SW480 (cell line): ENCODE data around the gene DHX16.

Experiments
- DNase-seq: peaks from one replicate; pipeline ENCODE4 v3.0.0-alpha.2; 2016; ENCODE audit warnings: low spot score

The DHX16 gene

DNA sequence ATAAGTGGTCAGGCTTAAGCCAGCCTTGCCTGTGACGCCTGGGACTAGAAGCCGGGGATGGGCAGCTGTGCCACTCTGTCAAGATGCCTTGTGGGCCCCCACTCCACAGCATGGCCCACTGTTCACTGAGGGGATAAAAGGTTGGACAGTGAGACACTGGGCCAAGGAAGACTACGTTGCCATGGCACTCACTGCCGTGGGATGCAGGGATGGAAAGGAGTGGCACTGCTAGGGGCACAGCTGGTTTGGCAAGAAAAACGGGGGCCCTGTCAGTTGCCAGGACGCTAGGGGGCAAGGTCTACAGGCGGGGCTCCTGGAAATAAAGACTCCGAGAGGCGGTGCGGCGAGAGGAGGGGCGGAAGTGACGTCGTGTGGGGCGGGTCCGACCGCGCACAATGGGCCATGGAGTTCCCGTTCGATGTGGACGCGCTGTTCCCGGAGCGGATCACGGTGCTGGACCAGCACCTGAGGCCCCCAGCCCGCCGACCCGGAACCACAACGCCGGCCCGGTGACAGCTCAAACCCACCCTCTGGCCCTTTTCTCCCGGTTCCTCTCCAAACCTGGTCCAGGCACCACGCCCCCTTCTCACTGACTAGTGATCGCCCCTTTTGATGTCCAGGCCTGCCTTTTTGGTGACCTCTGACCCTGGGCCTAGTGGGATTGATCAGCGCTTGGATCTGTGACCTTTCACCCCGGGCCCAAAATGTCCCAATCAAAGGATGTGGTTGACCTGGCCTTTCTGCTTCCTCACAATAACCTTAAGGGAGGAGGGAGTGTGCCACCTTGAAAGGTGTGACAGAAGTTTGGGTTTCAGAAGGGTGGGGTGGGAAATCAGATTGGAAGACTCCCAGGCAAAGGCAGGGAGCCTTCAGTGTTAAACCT lies 46.1 kb downstream of the DHX16 start, which contains the start of gene ATAT1:
TSS of gene ATAT1 (plus strand) at position 391 of the 883 bp plus-strand sequence.
- DNase-seq, result peak; percentile 71

- no peak for DNase-seq
Observed at GRCh38 chr6:30625511-30625910, 47.3 kb downstream of the DHX16 start.

GRCh38 chr6:30619561-30619960 lies 53.2 kb downstream of the DHX16 start:
- DNase-seq, result no peak

- no peak for DNase-seq
Observed at GRCh38 chr6:30618270-30618797, 54.5 kb downstream of the DHX16 start.

DNA sequence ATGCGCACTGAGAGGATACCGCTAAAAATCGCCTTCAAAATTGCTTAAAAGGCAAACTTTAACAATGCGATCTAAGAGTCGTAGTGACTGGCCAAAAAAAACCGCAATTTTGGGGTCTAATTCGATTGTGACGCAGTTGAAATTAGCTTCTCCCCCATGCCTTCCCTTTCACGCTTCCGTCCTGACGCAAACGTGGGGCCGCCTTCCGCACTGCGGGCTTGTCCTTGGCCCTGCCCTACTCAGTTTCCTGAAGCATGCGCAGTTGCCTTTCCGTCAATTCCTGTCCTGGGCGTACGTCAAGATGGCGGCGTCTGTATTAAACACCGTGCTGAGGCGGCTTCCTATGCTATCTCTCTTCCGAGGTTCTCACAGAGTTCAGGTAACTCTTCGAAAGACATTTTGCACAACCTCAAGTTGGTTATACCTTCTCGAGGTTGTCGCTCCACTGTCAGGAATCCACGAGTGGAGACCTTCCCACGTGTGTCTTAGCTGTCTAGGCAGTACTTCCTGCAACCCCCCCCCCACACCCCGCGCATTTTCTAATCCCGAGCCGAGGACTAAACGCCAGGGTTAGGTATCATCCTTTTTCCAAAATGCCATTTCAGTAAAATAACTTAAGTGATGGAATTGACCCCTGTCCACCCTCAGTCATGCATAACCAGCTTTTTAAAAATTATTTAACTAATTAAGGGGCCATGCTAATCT lies 55.1 kb downstream of the DHX16 start, which contains the start of gene MRPS18B:
TSS of gene MRPS18B (plus strand) at position 276 of the 705 bp plus-strand sequence. CDS start at position 302, 26 bp downstream.
- DNase-seq, result peak; percentile 95

- DNase-seq, result peak; percentile 99
Observed at GRCh38 chr6:30616811-30617564, 55.8 kb downstream of the DHX16 start, which contains the start of gene PPP1R10. Gene PPP1R10 (minus strand): TSS chr6:30617243. CDS start chr6:30609944, 7,299 bp downstream.

DNA sequence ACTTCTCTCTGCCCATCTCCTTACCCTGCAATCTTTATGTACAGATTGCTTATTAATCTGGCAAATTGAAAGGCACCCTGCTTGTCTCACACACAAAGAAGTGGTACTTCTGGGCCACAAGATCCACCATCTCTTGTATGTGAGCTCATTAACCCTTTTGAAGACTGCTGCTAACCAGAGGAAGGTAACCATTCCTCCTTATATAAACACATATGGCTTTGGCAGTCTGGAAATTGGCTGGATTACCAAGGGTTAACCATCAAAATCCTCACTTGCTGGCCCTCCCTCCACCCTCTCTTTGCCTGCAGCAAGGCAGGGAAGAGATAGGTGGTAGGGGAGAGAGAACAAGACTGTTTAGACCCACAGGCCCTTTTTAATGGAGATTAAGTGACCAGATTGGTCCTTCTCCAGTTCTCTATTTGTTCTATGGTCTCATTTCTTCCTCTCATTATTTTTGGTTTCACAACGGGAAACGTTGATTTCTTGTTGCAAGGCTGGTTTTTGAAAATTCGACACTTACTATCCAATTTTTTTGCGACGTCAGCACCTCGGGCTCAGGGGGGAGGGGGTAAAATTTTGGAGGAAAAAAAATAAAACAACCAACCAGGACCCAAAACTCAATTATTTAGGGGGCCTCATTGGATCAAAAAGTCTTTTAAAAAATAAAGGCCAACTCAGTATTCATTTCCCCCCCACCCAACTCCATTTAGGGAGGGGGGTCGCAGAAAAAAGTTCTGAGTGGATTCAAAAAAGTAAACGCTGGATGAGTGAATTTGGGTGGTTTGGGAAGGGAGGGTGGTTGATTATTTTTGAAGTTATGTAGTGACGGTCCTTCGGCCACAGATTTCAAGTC lies 56.6 kb downstream of the DHX16 start:
- peak; percentile 50 for DNase-seq

DNA sequence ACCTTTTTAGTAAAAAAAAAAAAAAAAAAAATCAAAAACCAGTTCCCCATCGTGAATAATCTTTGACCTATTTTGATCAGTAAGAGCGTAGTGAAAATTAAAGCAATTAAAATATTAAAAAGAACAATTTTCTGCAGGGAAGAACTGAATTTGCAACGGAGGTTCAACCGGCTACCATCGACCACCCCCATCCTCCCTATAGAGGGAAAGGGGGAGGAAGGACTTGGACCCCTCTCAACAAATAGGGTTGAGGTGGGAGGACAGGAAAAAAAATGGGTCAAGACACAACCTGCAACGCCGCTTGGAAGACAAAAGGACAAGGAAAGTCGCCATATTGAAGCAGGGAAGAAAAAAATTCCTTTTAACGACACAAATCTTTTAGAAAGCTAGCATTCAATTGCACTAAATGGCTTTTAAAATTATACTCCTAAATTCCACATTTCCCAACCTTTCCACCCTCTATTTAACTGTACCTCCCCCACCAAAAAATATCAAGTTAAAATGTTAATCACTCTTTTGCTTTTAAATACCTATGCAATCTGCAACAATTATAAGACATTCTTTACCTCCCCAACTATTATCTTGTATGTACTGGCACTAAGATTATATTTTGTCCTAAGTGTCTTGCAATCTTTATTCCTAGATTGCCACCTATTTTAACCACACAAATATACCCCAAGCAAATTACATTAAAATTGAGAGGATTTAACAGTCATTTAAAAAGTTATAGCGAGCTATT lies 57.4 kb downstream of the DHX16 start:
- peak; percentile 58 for DNase-seq

DNA sequence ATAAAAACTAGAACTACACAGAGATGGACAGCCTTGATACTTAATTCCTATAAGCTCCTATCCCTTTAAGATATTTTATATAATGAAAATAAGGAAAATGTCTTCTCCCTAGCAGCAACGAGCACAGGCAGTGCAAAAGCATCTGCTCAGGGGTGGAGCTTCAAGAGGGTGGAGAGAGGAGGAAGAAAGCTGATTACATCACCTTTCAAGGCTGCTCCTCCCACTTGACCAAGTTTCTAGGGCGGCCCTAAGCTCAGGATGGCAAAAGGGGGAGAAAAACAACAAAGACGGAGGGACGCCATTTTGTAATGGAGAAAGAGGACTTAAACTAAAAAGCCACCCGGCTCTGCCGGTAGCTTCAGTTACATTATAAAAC lies 58.0 kb downstream of the DHX16 start:
- peak; percentile 96 for DNase-seq

DNA sequence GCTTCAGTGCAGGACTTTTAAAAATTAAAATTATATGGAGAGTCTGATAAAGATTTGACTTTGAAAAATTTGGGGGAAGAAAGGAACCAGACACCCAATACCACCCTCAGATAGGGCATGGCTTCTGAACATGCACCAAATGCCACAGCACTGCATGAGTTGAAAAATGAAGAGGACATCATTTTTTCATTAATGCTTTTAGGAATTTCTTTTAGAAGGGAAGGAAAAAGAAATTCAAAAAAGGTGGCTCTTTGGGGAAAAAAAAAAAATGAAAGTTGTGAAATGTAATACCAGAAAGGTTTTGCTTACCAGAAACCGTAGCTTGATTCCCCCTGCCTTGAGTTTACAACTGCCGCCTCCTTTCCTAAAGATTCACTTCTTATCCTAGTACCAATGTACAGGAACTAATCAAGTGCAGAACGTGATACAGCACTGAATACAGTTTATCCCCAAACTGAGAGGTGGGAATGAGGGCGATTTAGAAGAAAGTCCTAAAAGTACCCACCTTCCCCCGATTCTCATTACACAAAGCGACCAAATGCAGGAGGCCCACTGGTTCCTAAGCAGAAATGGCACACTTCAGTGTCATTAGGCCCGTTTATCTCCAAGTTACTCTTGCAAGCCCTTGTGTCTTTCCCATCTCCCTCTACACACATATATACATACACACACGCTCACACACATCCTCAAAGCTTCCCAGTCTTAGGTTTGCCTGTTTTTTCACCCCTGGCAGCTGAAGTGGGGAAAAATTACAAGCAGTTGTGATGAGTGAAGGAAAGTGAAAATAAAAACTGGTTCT lies 58.6 kb downstream of the DHX16 start:
- DNase-seq, result no peak

- no peak for DNase-seq
Observed at GRCh38 chr6:30613251-30614043, 59.4 kb downstream of the DHX16 start.

- DNase-seq, result no peak
Observed at GRCh38 chr6:30612687-30613248, 60.0 kb downstream of the DHX16 start.

- DNase-seq, result no peak
Observed at GRCh38 chr6:30612213-30612612, 60.6 kb downstream of the DHX16 start.

DNA sequence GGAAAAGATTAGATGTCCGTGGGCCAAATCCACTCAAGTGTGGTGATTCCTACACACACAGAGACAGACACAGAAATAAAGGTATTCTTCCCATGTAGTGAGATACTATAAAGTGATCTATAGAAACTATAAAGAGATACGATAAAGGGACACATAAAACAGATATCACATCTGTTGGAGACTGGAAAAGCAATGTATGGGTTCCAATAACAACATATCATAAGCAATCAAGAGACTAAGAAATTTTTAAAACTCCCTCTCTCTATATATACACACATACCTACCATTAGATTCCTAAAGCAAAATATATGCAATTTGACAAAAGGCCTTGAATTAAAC lies 61.0 kb downstream of the DHX16 start:
- no peak for DNase-seq

DNA sequence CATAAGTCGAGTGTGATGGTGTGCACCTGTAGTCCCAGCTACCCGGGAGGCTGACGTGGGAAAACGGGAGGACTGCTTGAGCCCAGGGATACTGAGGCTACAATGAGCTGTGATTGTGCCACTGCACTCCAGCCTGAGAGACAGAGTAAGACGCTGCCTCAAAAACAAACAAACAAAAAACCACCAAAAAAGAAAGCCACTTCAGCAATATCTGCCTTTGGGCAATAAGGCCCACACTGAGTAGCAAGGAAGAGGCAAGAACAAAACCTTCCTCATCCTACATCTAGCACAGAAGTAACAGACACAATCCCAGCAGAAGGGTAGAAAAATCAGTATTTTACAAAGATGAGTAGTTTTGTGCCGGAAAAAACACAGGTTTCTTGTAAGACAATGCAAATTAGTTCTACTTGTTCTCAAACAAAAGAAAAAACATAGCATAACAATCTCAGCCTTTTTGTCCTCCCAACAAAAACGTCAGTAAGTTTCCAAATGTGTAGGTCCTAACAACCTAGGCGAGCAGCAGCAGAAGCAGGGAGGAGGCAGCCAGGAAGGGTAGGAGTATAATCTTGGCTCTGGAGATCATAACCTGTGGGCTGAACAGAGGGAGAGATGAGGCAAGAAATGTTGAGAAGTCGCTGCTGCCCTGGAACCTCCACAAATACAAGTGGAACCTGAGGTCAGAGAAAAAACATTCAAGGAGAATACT lies 61.5 kb downstream of the DHX16 start:
- DNase-seq, result no peak

DNA sequence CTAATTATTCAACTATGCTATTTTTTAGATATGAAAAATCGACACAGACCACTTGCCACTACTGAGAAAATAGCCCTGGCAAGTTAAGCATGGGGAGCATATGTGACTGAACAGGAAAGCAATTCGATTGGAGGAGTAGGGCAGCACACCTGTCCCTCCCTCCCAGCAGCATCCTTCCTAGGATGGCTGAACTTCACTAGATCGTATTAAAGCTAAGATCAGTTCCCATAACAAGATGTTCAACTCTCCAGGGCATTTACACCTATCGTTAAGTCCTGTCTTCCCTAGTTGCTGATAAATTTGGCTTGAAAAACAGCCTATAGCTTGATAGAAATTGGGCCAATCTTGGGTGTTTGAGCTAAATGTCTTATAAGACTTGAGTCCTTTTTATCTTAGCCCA lies 62.7 kb downstream of the DHX16 start:
- no peak for DNase-seq

DNA sequence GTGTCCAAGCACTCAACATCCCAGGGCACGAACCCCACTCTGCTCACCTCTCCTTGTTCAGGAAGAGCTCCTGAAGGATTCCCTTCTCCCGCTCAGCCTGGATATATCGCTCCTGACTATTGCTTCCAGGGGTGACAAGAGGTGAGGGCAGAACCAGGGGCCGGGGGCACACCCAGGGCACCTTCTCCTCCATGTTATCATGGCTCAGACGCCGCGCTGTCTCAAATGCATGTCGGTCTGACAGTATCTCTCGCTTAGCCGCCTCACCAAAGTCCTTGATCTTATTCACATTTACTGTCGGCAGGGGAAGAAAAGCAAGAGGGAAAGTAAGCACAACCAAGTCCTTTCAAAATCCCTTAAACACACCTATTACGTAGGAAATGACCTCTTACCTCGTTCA lies 68.8 kb downstream of the DHX16 start:
- DNase-seq, result no peak
